ENCODE data around the gene P3R3URF.

P3R3URF gene

GRCh38 chr1:46183079-46183847, 7.0 kb upstream of the P3R3URF start:
- no peak overlapping the region for H3K9ac ChIP-seq (ENCODE audit: low read length)
- H3K9me3 ChIP-seq (ENCODE audit: control insufficient read depth, insufficient read depth, low read depth, low read length), result no peaks in the 10 kb centered on the region
- H3K4me3 ChIP-seq (ENCODE audit: low read depth, low read length), result no peak overlapping the region
- H3K4me1 ChIP-seq (ENCODE audit: control insufficient read depth, insufficient read depth, low read length), result peaks cover 11% of the 10 kb centered on the region; the same call in 1 of the 2 replicates
- H3K27ac ChIP-seq (ENCODE audit: low read depth, low read length), result no peak overlapping the region
- peaks cover 14% of the 10 kb centered on the region for H3K36me3 ChIP-seq (ENCODE audit: control insufficient read depth, insufficient read depth, low read length)
- peaks cover 5% of the 10 kb centered on the region; the same call in 1 of the 2 replicates for H3K27me3 ChIP-seq (ENCODE audit: control insufficient read depth, insufficient read depth, low read length)

- H3K4me3 ChIP-seq (ENCODE audit: low read depth, low read length), result no peak overlapping the region
- H3K36me3 ChIP-seq (ENCODE audit: control insufficient read depth, insufficient read depth, low read length), result no peaks in the 10 kb centered on the region
- peaks cover 11% of the 10 kb centered on the region; the same call in 1 of the 2 replicates for H3K4me1 ChIP-seq (ENCODE audit: control insufficient read depth, insufficient read depth, low read length)
- H3K9ac ChIP-seq (ENCODE audit: low read length), result no peak overlapping the region
- H3K27me3 ChIP-seq (ENCODE audit: control insufficient read depth, insufficient read depth, low read length), result peaks cover 5% of the 10 kb centered on the region; the same call in 1 of the 2 replicates
- H3K27ac ChIP-seq (ENCODE audit: low read depth, low read length), result no peak overlapping the region
- no peaks in the 10 kb centered on the region for H3K9me3 ChIP-seq (ENCODE audit: control insufficient read depth, insufficient read depth, low read depth, low read length)
Measured at GRCh38 chr1:46181343-46182260, 5.3 kb upstream of the P3R3URF start.

- Histone ChIP-seq H3K9ac (ENCODE audit: low read length) (no peak overlapping the region), H3K4me1 (ENCODE audit: control insufficient read depth, insufficient read depth, low read length) (peaks cover 16% of the 10 kb centered on the region; the same call in 1 of the 2 replicates), H3K4me3 (ENCODE audit: low read depth, low read length) (no peak overlapping the region), H3K9me3 (ENCODE audit: control insufficient read depth, insufficient read depth, low read depth, low read length) (no peaks in the 10 kb centered on the region), H3K27me3 (ENCODE audit: control insufficient read depth, insufficient read depth, low read length) (peaks cover 5% of the 10 kb centered on the region; the same call in 1 of the 2 replicates), H3K27ac (ENCODE audit: low read depth, low read length) (no peak overlapping the region), H3K36me3 (ENCODE audit: control insufficient read depth, insufficient read depth, low read length) (no peaks in the 10 kb centered on the region)
Measured at GRCh38 chr1:46180082-46180616, 3.9 kb upstream of the P3R3URF start.

GRCh38 chr1:46179138-46180081, 3.1 kb upstream of the P3R3URF start:
- Histone ChIP-seq H3K36me3 (ENCODE audit: control insufficient read depth, insufficient read depth, low read length) (no peaks in the 10 kb centered on the region), H3K27ac (ENCODE audit: low read depth, low read length) (no peak overlapping the region), H3K27me3 (ENCODE audit: control insufficient read depth, insufficient read depth, low read length) (peaks cover 5% of the 10 kb centered on the region; the same call in 1 of the 2 replicates), H3K4me1 (ENCODE audit: control insufficient read depth, insufficient read depth, low read length) (peaks cover 23% of the 10 kb centered on the region), H3K4me3 (ENCODE audit: low read depth, low read length) (no peak overlapping the region), H3K9ac (ENCODE audit: low read length) (no peak overlapping the region), H3K9me3 (ENCODE audit: control insufficient read depth, insufficient read depth, low read depth, low read length) (no peaks in the 10 kb centered on the region)

- H3K27me3 ChIP-seq (ENCODE audit: control insufficient read depth, insufficient read depth, low read length), result no peaks in the 10 kb centered on the region
- H3K9me3 ChIP-seq (ENCODE audit: control insufficient read depth, insufficient read depth, low read depth, low read length), result no peaks in the 10 kb centered on the region
- no peak overlapping the region for H3K4me3 ChIP-seq (ENCODE audit: low read depth, low read length)
- no peaks in the 10 kb centered on the region for H3K36me3 ChIP-seq (ENCODE audit: control insufficient read depth, insufficient read depth, low read length)
- H3K4me1 ChIP-seq (ENCODE audit: control insufficient read depth, insufficient read depth, low read length), result peaks cover 42% of the 10 kb centered on the region
- H3K27ac ChIP-seq (ENCODE audit: low read depth, low read length), result no peak overlapping the region
- no peak overlapping the region for H3K9ac ChIP-seq (ENCODE audit: low read length)
Measured at GRCh38 chr1:46175243-46175642, 1.0 kb downstream of the P3R3URF start.

GRCh38 chr1:46174448-46175231, 1.6 kb downstream of the P3R3URF start, which contains the start of gene TSPAN1:
Gene TSPAN1, plus strand, starts transcription at chr1:46175087. Its CDS starts 6,021 bp downstream, at chr1:46181108.
- H3K36me3 ChIP-seq (ENCODE audit: control insufficient read depth, insufficient read depth, low read length), result no peaks in the 10 kb centered on the region
- no peak within 1 kb of the TSS for H3K27ac ChIP-seq (ENCODE audit: low read depth, low read length)
- H3K9ac ChIP-seq (ENCODE audit: low read length), result no peak within 1 kb of the TSS

GRCh38 chr1:46173361-46173856, 2.9 kb downstream of the P3R3URF start:
- Histone ChIP-seq H3K9ac (ENCODE audit: low read length) (no peak overlapping the region), H3K4me1 (ENCODE audit: control insufficient read depth, insufficient read depth, low read length) (peaks cover 36% of the 10 kb centered on the region), H3K9me3 (ENCODE audit: control insufficient read depth, insufficient read depth, low read depth, low read length) (no peaks in the 10 kb centered on the region), H3K36me3 (ENCODE audit: control insufficient read depth, insufficient read depth, low read length) (no peaks in the 10 kb centered on the region), H3K27ac (ENCODE audit: low read depth, low read length) (no peak overlapping the region), H3K4me3 (ENCODE audit: low read depth, low read length) (no peak overlapping the region), H3K27me3 (ENCODE audit: control insufficient read depth, insufficient read depth, low read length) (no peaks in the 10 kb centered on the region)

More at GRCh38 chr1:46174448-46175231, 1.6 kb downstream of the P3R3URF start, which contains the start of gene TSPAN1:
- peaks cover 39% of the 10 kb centered on the region for H3K4me1 ChIP-seq (ENCODE audit: control insufficient read depth, insufficient read depth, low read length)
- H3K4me3 ChIP-seq (ENCODE audit: low read depth, low read length), result no peak within 1 kb of the TSS
- H3K27me3 ChIP-seq (ENCODE audit: control insufficient read depth, insufficient read depth, low read length), result no peaks in the 10 kb centered on the region
- no peaks in the 10 kb centered on the region for H3K9me3 ChIP-seq (ENCODE audit: control insufficient read depth, insufficient read depth, low read depth, low read length)

- Histone ChIP-seq H3K9ac (ENCODE audit: low read length) (no peak overlapping the region), H3K36me3 (ENCODE audit: control insufficient read depth, insufficient read depth, low read length) (no peaks in the 10 kb centered on the region), H3K9me3 (ENCODE audit: control insufficient read depth, insufficient read depth, low read depth, low read length) (no peaks in the 10 kb centered on the region), H3K27ac (ENCODE audit: low read depth, low read length) (no peak overlapping the region), H3K4me1 (ENCODE audit: control insufficient read depth, insufficient read depth, low read length) (peaks cover 36% of the 10 kb centered on the region), H3K27me3 (ENCODE audit: control insufficient read depth, insufficient read depth, low read length) (no peaks in the 10 kb centered on the region), H3K4me3 (ENCODE audit: low read depth, low read length) (no peak overlapping the region)
Measured at GRCh38 chr1:46172321-46172720, 4.0 kb downstream of the P3R3URF start.

GRCh38 chr1:46171871-46172270, 4.4 kb downstream of the P3R3URF start:
- Histone ChIP-seq H3K4me1 (ENCODE audit: control insufficient read depth, insufficient read depth, low read length) (peaks cover 36% of the 10 kb centered on the region), H3K4me3 (ENCODE audit: low read depth, low read length) (no peak overlapping the region), H3K9ac (ENCODE audit: low read length) (no peak overlapping the region), H3K36me3 (ENCODE audit: control insufficient read depth, insufficient read depth, low read length) (no peaks in the 10 kb centered on the region), H3K9me3 (ENCODE audit: control insufficient read depth, insufficient read depth, low read depth, low read length) (no peaks in the 10 kb centered on the region), H3K27me3 (ENCODE audit: control insufficient read depth, insufficient read depth, low read length) (no peaks in the 10 kb centered on the region; the same call in 1 of the 2 replicates), H3K27ac (ENCODE audit: low read depth, low read length) (no peak overlapping the region)
